ENCODE data around the gene GPR158.

- TF ChIP-seq CTCF (IDR thresholded peaks at IDR 0.05; ENCODE audit: low read depth, low read length, poor library complexity, severe bottlenecking) (no peak), EZH2phosphoT487 (IDR thresholded peaks at IDR 0.05; ENCODE audit: borderline replicate concordance, low read length) (no peak)
Measured at GRCh38 chr10:25209618-25210017, 34.8 kb downstream of the GPR158 start.
